Calu3 (cell line): Measurements from ENCODE around the gene KCTD2. TPM values are rescaled to one million over a fixed set of nuclear protein-coding genes. Genes with fewer than 3 reads are reported as not detected.

ENCODE experiments used
- BruUV-seq: library from RNA; stranded (reverse); fragments of 400-500 nt; replicated peaks from 2 replicates; lab custom pipeline; 2021; lab: Mats Ljungman, UMichigan
- CTCF ChIA-PET: fragments of 300-600 bp; sonication (Branson Sonifier 250); formaldehyde crosslinking; loops from one replicate; lab custom pipeline; 2022; ENCODE audit warnings: antibody characterized with exemption; lab: Charles Lee
- DNase-seq: peaks from one replicate; pipeline ENCODE4 v3.0.0; 2022
- H3K27ac Mint-ChIP-seq: one replicate; pipeline ENCODE4 v1.8.0; 2022; ENCODE audit warnings: mixed read lengths; ENCODE audit not compliant: unreplicated experiment
- H3K27me3 Mint-ChIP-seq: one replicate; pipeline ENCODE4 v1.8.0; 2022; ENCODE audit warnings: mixed read lengths; ENCODE audit not compliant: unreplicated experiment
- H3K36me3 Mint-ChIP-seq: one replicate; pipeline ENCODE4 v1.8.0; 2022; ENCODE audit warnings: mild to moderate bottlenecking, moderate library complexity, mixed read lengths; ENCODE audit not compliant: insufficient read depth, unreplicated experiment
- H3K4me1 Mint-ChIP-seq: one replicate; pipeline ENCODE4 v1.8.0; 2022; ENCODE audit warnings: mild to moderate bottlenecking, low read depth, mixed read lengths; ENCODE audit not compliant: unreplicated experiment
- H3K4me3 Mint-ChIP-seq: one replicate; pipeline ENCODE4 v1.8.0; 2022; ENCODE audit warnings: mild to moderate bottlenecking, low read depth, moderate library complexity, mixed read lengths; ENCODE audit not compliant: unreplicated experiment
- H3K9me3 Mint-ChIP-seq: one replicate; pipeline ENCODE4 v1.8.0; 2022; ENCODE audit warnings: low read depth, mixed read lengths; ENCODE audit not compliant: unreplicated experiment
- CTCF ChIP-seq: fragments of 200-600 bp; IDR thresholded peaks from one replicate; pipeline ENCODE4 v1.8.0; 2022; ENCODE audit warnings: antibody characterized with exemption; ENCODE audit not compliant: unreplicated experiment
- intact Hi-C: fragments of 100-400 bp; cut with micrococcal nuclease; formaldehyde crosslinking; loops from one replicate; pipeline ENCODE4 v1.10.0; 2022; ENCODE audit not compliant: unreplicated experiment
- total RNA-seq: library from RNA; stranded (reverse); gene quantifications from 2 replicates; pipeline ENCODE4 v1.2.3, GENCODE V29; 2022

Gene KCTD2
- total RNA-seq, 1 experiment from 2014 or later, result 24.4 TPM

GRCh38 chr17:75010683-75011400, 36.2 kb upstream of the KCTD2 start:
- H3K27me3 Mint-ChIP-seq, result no peaks in the 10 kb centered on the region
- no peak overlapping the region for H3K27ac Mint-ChIP-seq
- no peak for TF ChIP-seq CTCF
- DNase-seq, result peak; percentile 46
- intact Hi-C loops, result loop anchor here (5.0 kb wide), 1 partner anchor 49 kb away; no protein-coding TSS in a partner anchor
- BruUV-seq, result no TSS peak
- no peak overlapping the region for H3K4me3 Mint-ChIP-seq
- CTCF ChIA-PET, result interaction anchor here (0.5 to 3.9 kb wide), 8 partner anchors 16 to 383 kb away, joined by 3 to 38 read pairs (median 9); partner anchors contain the start of gene CDR2L
- peaks cover 42% of the 10 kb centered on the region for H3K36me3 Mint-ChIP-seq
- H3K9me3 Mint-ChIP-seq, result no peaks in the 10 kb centered on the region
- peaks cover 40% of the 10 kb centered on the region for H3K4me1 Mint-ChIP-seq

GRCh38 chr17:75011401-75012095, 35.5 kb upstream of the KCTD2 start:
- intact Hi-C loops, result loop anchor here (5.0 kb wide), 1 partner anchor 49 kb away; no protein-coding TSS in a partner anchor

GRCh38 chr17:75012096-75012345, 35.0 kb upstream of the KCTD2 start:
- Mint-ChIP-seq H3K9me3 (no peaks in the 10 kb centered on the region), H3K27ac (peak overlapping the region; percentile 74), H3K27me3 (no peaks in the 10 kb centered on the region), H3K4me1 (peaks cover 40% of the 10 kb centered on the region), H3K36me3 (peaks cover 42% of the 10 kb centered on the region), H3K4me3 (peak overlapping the region; percentile 97)
- intact Hi-C loops, result loop anchor here (5.0 kb wide), 1 partner anchor 50 kb away; no protein-coding TSS in a partner anchor
- no peak for TF ChIP-seq CTCF
- BruUV-seq, result TSS peak; percentile 69
- CTCF ChIA-PET, result interaction anchor here (0.8 to 3.9 kb wide), 14 partner anchors 13 to 160 kb away, joined by 3 to 38 read pairs (median 4); partner anchors contain the start of genes ARMC7, CDR2L and HID1
- DNase-seq, result no peak

More at GRCh38 chr17:75011401-75012095, 35.5 kb upstream of the KCTD2 start:
- no peaks in the 10 kb centered on the region for H3K27me3 Mint-ChIP-seq
- H3K9me3 Mint-ChIP-seq, result no peaks in the 10 kb centered on the region
- peaks cover 40% of the 10 kb centered on the region for H3K4me1 Mint-ChIP-seq
- no TSS peak for BruUV-seq
- no peak for TF ChIP-seq CTCF
- CTCF ChIA-PET, result interaction anchor here (0.6 to 3.9 kb wide), 15 partner anchors 16 to 160 kb away, joined by 3 to 38 read pairs (median 4); partner anchors contain the start of genes ARMC7, CDR2L and HID1
- peak; percentile 13 for DNase-seq
- H3K36me3 Mint-ChIP-seq, result peaks cover 47% of the 10 kb centered on the region
- H3K4me3 Mint-ChIP-seq, result peak overlapping the region; percentile 97
- peak overlapping the region; percentile 74 for H3K27ac Mint-ChIP-seq

- H3K4me3 Mint-ChIP-seq, result peak within 1 kb of the TSS; percentile 97
- CTCF ChIA-PET, result interaction anchor here (0.7 to 3.9 kb wide), 17 partner anchors 13 to 277 kb away, joined by 3 to 38 read pairs (median 4); partner anchors contain the start of genes ARMC7, CDR2L and HID1
- H3K9me3 Mint-ChIP-seq, result no peaks in the 10 kb centered on the region
- peak; percentile 91 for DNase-seq
- peaks cover 42% of the 10 kb centered on the region for H3K36me3 Mint-ChIP-seq
- intact Hi-C loops, result loop anchor here (5.0 kb wide), 1 partner anchor 50 kb away; no protein-coding TSS in a partner anchor
- peak within 1 kb of the TSS; percentile 74 for H3K27ac Mint-ChIP-seq
- BruUV-seq, result no TSS peak
- no peaks in the 10 kb centered on the region for H3K27me3 Mint-ChIP-seq
- TF ChIP-seq CTCF, result peak; percentile 64
- H3K4me1 Mint-ChIP-seq, result peaks cover 40% of the 10 kb centered on the region
These were observed 34.5 kb upstream of the KCTD2 start, which contains the start of gene MRPL58 for GRCh38 chr17:75012346-75013091. Gene MRPL58, plus strand, starts transcription at chr17:75012670. Its CDS starts 17 bp downstream, at chr17:75012687.
